Liver (tissue), 9 donors: ENCODE results near the gene CLK4. TPM values are rescaled to one million over a fixed set of nuclear protein-coding genes. Genes with fewer than 3 reads are reported as not detected.

Experiments used
- DNase-seq: peaks from one replicate; pipeline ENCODE4 v3.0.0-alpha.2; 2017; ENCODE audit warnings: low spot score
- H3K27ac ChIP-seq, 2 donors: one replicate each; pipeline ENCODE4 v1.7.0; 2013; ENCODE audit warnings: inconsistent platforms in 2 of 2, low read length in 2 of 2, control low read depth in 1 of 2, low read depth in 1 of 2, mild to moderate bottlenecking in 1 of 2
- H3K27me3 ChIP-seq, 4 donors: one replicate each; pipeline versions ENCODE4 v1.6.1 to v1.7.0; 2013; ENCODE audit warnings: low read length in 3 of 4, inconsistent platforms in 1 of 4, mild to moderate bottlenecking in 1 of 4, moderate library complexity in 1 of 4; ENCODE audit not compliant: control insufficient read depth in 4 of 4, insufficient read depth in 4 of 4
- H3K36me3 ChIP-seq, 4 donors: one replicate each; pipeline versions ENCODE4 v1.6.1 to v1.7.0; 2013; ENCODE audit warnings: low read length in 3 of 4, mild to moderate bottlenecking in 3 of 4, low read depth in 1 of 4, moderate library complexity in 1 of 4; ENCODE audit not compliant: control insufficient read depth in 4 of 4, insufficient read depth in 3 of 4
- H3K4me1 ChIP-seq, 4 donors: one replicate each; pipeline versions ENCODE4 v1.6.1 to v1.7.0; 2013; ENCODE audit warnings: low read length in 3 of 4, mild to moderate bottlenecking in 3 of 4, moderate library complexity in 1 of 4; ENCODE audit not compliant: control insufficient read depth in 4 of 4, insufficient read depth in 4 of 4
- H3K4me3 ChIP-seq, 3 donors: one replicate each; pipeline versions ENCODE4 v1.6.1 to v1.7.0; 2013; ENCODE audit warnings: low read length in 3 of 3, control low read depth in 1 of 3, low read depth in 1 of 3, mild to moderate bottlenecking in 1 of 3
- H3K9ac ChIP-seq, 2 donors: one replicate each; pipeline ENCODE4 v1.7.0; 2013; ENCODE audit warnings: low read length in 2 of 2, mild to moderate bottlenecking in 2 of 2, moderate library complexity in 2 of 2, control low read depth in 1 of 2, low read depth in 1 of 2
- H3K9me3 ChIP-seq, 4 donors: one replicate each; pipeline versions ENCODE4 v1.6.1 to v1.7.0; 2013; ENCODE audit warnings: low read length in 3 of 4; ENCODE audit not compliant: control insufficient read depth in 4 of 4
- CTCF ChIP-seq: fragments of 150-350 bp; IDR thresholded peaks from 2 replicates; pipeline ENCODE4 v1.5.1; 2017; ENCODE audit warnings: improper control_type of control experiment, low read depth, low read length; ENCODE audit not compliant: missing input control
- FOXA1 ChIP-seq: IDR thresholded peaks from 2 replicates; pipeline ENCODE4 v1.6.1; 2016; ENCODE audit warnings: antibody characterized with exemption
- FOXA2 ChIP-seq: IDR thresholded peaks from 2 replicates; pipeline ENCODE4 v1.6.1; 2016; ENCODE audit warnings: antibody characterized with exemption
- GABPA ChIP-seq, 2 donors: IDR thresholded peaks in 1 of 2; conservative IDR thresholded peaks in 1 of 2; 2 replicates each; pipeline ENCODE4 v1.6.1; 2016; ENCODE audit warnings: antibody characterized with exemption in 2 of 2, mild to moderate bottlenecking in 1 of 2, moderate library complexity in 1 of 2
- HNF4A ChIP-seq, 2 donors: conservative IDR thresholded peaks; 2 replicates each; pipeline ENCODE4 v1.6.1; 2016; ENCODE audit warnings: antibody characterized with exemption in 2 of 2, mild to moderate bottlenecking in 2 of 2
- HNF4G ChIP-seq: IDR thresholded peaks from 2 replicates; pipeline ENCODE4 v1.6.1; 2016; ENCODE audit warnings: antibody characterized with exemption
- JUND ChIP-seq, 2 donors: IDR thresholded peaks; 2 replicates each; pipeline ENCODE4 v1.6.1; 2016; ENCODE audit warnings: antibody characterized with exemption in 2 of 2
- NR2F2 ChIP-seq: IDR thresholded peaks from 2 replicates; pipeline ENCODE4 v1.6.1; 2016; ENCODE audit warnings: antibody characterized with exemption
- RAD21 ChIP-seq, 2 donors: IDR thresholded peaks; 2 replicates each; pipeline ENCODE4 v1.6.1; 2016; ENCODE audit warnings: antibody characterized with exemption in 2 of 2, mild to moderate bottlenecking in 2 of 2
- REST ChIP-seq: IDR thresholded peaks from 2 replicates; pipeline ENCODE4 v1.6.1; 2016; ENCODE audit warnings: antibody characterized with exemption, mild to moderate bottlenecking
- RXRA ChIP-seq, 2 donors: IDR thresholded peaks; 2 replicates each; pipeline ENCODE4 v1.6.1; 2017 to 2018; ENCODE audit warnings: antibody characterized with exemption in 2 of 2, mild to moderate bottlenecking in 1 of 2
- SP1 ChIP-seq: IDR thresholded peaks from 2 replicates; pipeline ENCODE4 v1.6.1; 2018; ENCODE audit warnings: antibody characterized with exemption, mild to moderate bottlenecking
- TAF1 ChIP-seq: conservative IDR thresholded peaks from 2 replicates; pipeline ENCODE4 v1.6.1; 2016; ENCODE audit warnings: antibody characterized with exemption, mild to moderate bottlenecking
- YY1 ChIP-seq: IDR thresholded peaks from 2 replicates; pipeline ENCODE4 v1.6.1; 2016; ENCODE audit warnings: antibody characterized with exemption, mild to moderate bottlenecking
- ZBTB33 ChIP-seq: IDR thresholded peaks from 2 replicates; pipeline ENCODE4 v1.6.1; 2016; ENCODE audit warnings: antibody characterized with exemption
- WGBS: extraction: QIAGEN DNeasy Blood & Tissue Kit; methylation state at CpG from one replicate; pipeline ENCODE4 v1.1.7; 2013; 5-methylcytosine and 5-hydroxymethylcytosine counted together
- polyA plus RNA-seq, 2 donors: library from polyadenylated mRNA; stranded (reverse) in 1 of 2; unstranded in 1 of 2; fragments of 200-250 nt in 1 of 2; fragments of >200 nt in 1 of 2; fragmentation: Nextera tagmentation in 1 of 2; extraction: Ambion mirVana in 1 of 2; gene quantifications; one replicate each; pipeline versions ENCODE4 v1.2.1 to v1.2.3, GENCODE V29; 2013 to 2015
- total RNA-seq, 2 donors: library from RNA; depleted of rRNA; stranded (reverse); fragments of >200 nt; gene quantifications; one replicate each; pipeline ENCODE4 v1.2.3, GENCODE V29; 2014
- TF ChIP-seq, protein P1 (sequence below): IDR thresholded peaks from 2 replicates; pipeline ENCODE4 v1.6.1; 2016; ENCODE audit warnings: antibody characterized with exemption
- TF ChIP-seq, protein P2 (sequence below): IDR thresholded peaks from 2 replicates; pipeline ENCODE4 v1.6.1; 2016; ENCODE audit warnings: antibody characterized with exemption
- donor health status: healthy.
- donor health status: healthy.
- donor health status: healthy.
- donor health status: healthy.
- donor health status: healthy.

The CLK4 gene
- total and polyA plus RNA-seq, 4 donors: 5.0 to 28.2 (median 21.9) TPM

DNA sequence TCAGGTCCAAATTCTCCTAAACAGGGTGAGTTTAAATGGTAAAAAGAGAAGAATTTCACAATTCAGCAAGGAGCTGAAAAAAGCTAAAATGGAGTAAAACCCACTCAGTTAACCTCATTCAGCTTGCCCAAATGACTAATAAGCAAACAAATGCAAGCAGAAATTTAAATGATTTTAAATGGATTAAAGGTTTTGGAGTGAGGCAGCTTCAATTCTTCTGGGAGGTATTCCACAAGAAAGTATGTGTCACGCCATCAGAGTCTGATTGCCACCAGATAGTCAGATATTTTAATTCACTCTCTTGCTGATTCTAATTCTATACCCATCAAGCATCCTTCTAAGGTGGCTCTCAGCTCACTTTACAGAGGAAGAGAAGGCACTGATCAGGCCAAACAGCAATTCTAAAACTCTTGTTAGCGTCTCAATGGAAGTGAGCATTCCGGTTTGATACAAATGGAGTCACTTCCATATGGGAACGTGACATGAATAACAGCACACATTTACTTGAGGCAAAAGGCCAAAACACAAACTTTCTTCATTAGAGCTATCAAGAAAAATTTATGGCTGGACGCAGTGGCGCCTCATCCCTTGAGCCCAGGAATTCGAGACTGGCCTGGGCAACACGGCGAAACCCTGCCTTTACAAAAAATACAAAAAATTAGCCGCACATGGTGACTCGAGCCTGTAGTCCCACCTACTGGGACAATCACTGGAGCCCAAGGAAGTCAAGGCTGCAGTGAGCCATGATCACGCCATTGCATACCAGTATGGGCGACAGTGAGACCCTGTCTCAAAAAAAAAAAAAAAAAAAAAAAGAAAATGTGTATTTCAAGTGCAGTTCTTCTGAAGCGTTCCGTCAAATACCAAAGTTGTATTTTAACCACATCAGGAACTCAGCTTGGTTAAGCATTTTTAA lies 2.0 kb downstream of the CLK4 start:
- Histone ChIP-seq H3K9ac (peak overlapping the region in 1 of 2 donors; percentile 90), H3K27ac (no peak overlapping the region), H3K36me3 (peaks cover 2 to 30% (median 27%) of the 10 kb centered on the region in 4 donors), H3K9me3 (no peaks in the 10 kb centered on the region), H3K4me1 (peaks cover 3 to 25% (median 21%) of the 10 kb centered on the region in 4 donors), H3K4me3 (peak overlapping the region; percentile 78 to 87 (median 80)), H3K27me3 (no peaks in the 10 kb centered on the region)
- TF ChIP-seq TAF1: no peak
- TF ChIP-seq ZBTB33: no peak
- TF ChIP-seq RXRA (IDR thresholded peaks at IDR 0.05): no peak
- TF ChIP-seq HNF4G: no peak
- no peak for TF ChIP-seq REST
- no peak for TF ChIP-seq JUND (IDR thresholded peaks at IDR 0.05)
- TF ChIP-seq, protein P1, sequence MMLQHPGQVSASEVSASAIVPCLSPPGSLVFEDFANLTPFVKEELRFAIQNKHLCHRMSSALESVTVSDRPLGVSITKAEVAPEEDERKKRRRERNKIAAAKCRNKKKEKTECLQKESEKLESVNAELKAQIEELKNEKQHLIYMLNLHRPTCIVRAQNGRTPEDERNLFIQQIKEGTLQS: no peak
- no peak for TF ChIP-seq NR2F2
- no peak for TF ChIP-seq RAD21 (IDR thresholded peaks at IDR 0.05)
- no peak for TF ChIP-seq YY1
- TF ChIP-seq FOXA1: no peak
- no peak for TF ChIP-seq CTCF
- 56% methylated on average over 15 of the region's 15 CpGs for WGBS
- DNase-seq: no peak

DNA sequence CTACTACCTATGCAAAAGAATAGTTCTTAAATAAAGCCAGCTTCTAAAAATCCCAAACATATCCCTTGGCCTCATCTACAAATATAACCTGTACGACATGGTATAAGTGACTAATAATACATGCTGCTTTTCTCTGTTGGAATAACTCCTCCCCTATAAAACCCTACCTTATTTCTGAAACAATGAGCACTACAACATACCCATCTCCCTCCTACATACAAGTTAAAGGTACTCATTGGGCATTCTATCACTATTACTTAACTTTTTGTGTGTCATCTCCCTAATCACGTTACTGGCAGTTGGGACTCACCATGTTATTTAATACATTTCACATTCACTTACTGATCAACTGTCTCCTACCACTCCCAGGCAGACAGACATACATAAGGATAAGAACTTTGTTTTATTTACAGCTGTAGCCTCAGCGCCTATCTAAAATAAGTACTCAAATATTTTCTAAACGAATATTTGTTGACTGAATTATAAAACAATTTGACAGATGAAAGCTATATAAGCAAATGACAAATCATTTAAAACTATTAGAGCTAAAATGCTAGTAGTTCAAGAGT lies 4.1 kb downstream of the CLK4 start:
- peaks cover 7 to 51% (median 47%) of the 10 kb centered on the region in 4 donors for H3K36me3 ChIP-seq
- no peaks in the 10 kb centered on the region for H3K27me3 ChIP-seq
- H3K9ac ChIP-seq: no peak overlapping the region
- H3K9me3 ChIP-seq: no peaks in the 10 kb centered on the region
- no peak for DNase-seq
- 90% methylated on average over 4 of the region's 4 CpGs for WGBS
- peaks cover 3 to 25% (median 21%) of the 10 kb centered on the region in 4 donors for H3K4me1 ChIP-seq
- H3K27ac ChIP-seq: no peak overlapping the region
- H3K4me3 ChIP-seq: no peak overlapping the region
- TF ChIP-seq FOXA1: no peak
- no peak for TF ChIP-seq SP1
- no peak for TF ChIP-seq GABPA (IDR thresholded peaks at IDR 0.05 in 1 of 2, conservative IDR thresholded peaks at IDR 0.05 in 1 of 2)
- no peak for TF ChIP-seq JUND (IDR thresholded peaks at IDR 0.05)
- TF ChIP-seq CTCF: no peak
- no peak for TF ChIP-seq RXRA (IDR thresholded peaks at IDR 0.05)
- TF ChIP-seq, protein P2, sequence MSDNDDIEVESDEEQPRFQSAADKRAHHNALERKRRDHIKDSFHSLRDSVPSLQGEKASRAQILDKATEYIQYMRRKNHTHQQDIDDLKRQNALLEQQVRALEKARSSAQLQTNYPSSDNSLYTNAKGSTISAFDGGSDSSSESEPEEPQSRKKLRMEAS: no peak
- no peak for TF ChIP-seq FOXA2
- no peak for TF ChIP-seq HNF4G
- no peak for TF ChIP-seq HNF4A (conservative IDR thresholded peaks at IDR 0.05)
